Stimulated activated CD8-positive, alpha-beta memory T cell treated with anti-CD3 and anti-CD28 coated beads, Interleukin-7, amount 100 ng/mL, for 48 hours (primary cell): ENCODE data around the gene FAM53B.

ENCODE experiments used
- DNase-seq, 2 donors: peaks; one replicate each; pipeline ENCODE4 v3.0.0-alpha.2; 2020; ENCODE audit warnings: low read depth in 1 of 2; ENCODE audit errors: extremely low read depth in 1 of 2

Gene FAM53B

GRCh38 chr10:124652200-124652599 is 92.0 kb downstream of the FAM53B start:
- DNase-seq: no peak

- no peak for DNase-seq
Measured at GRCh38 chr10:124651402-124651891, 92.7 kb downstream of the FAM53B start.

GRCh38 chr10:124650820-124651401 is 93.3 kb downstream of the FAM53B start:
- peak; percentile 43 to 62 for DNase-seq

GRCh38 chr10:124650263-124650662 is 93.9 kb downstream of the FAM53B start:
- DNase-seq: no peak

DNA sequence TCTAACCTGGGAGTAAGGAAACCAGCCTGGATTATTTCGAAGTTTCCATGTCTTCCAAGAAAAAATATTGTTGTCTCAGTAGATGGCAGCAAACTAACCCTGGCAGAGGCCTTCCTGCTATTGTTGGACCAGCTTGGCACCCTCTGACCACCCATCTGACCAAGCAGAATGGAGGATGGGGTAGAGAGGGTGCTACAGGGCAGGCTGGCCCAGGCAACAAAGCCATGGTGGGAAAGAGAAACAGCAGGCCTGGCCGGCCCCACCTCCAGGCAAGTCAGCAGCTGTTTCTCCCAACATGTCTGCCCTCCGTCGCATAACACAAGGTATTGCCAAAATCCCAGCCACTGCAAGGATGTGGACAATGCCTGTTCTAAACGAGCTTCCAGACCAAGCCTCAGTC is 95.0 kb downstream of the FAM53B start:
- no peak for DNase-seq

- peak; percentile 46 to 56 for DNase-seq
Measured at GRCh38 chr10:124648738-124649137, 95.4 kb downstream of the FAM53B start.

DNA sequence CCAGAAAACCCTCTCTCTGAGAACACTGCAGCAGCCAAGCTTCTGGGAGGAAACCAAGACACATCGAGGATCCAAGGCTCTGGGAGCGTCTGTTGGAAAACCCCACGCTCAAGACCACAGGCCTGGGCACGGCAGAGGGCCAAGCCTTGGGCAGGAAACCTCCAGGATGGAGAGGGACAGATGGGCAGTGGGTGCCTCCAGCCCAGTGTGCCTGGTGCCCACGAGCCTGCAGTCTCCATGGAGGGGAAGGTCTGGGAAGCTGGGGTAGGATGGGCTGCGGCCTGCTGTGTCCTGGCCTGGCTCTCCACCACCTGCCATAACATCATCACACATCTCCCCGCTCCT is 96.1 kb downstream of the FAM53B start:
- DNase-seq: no peak

DNA sequence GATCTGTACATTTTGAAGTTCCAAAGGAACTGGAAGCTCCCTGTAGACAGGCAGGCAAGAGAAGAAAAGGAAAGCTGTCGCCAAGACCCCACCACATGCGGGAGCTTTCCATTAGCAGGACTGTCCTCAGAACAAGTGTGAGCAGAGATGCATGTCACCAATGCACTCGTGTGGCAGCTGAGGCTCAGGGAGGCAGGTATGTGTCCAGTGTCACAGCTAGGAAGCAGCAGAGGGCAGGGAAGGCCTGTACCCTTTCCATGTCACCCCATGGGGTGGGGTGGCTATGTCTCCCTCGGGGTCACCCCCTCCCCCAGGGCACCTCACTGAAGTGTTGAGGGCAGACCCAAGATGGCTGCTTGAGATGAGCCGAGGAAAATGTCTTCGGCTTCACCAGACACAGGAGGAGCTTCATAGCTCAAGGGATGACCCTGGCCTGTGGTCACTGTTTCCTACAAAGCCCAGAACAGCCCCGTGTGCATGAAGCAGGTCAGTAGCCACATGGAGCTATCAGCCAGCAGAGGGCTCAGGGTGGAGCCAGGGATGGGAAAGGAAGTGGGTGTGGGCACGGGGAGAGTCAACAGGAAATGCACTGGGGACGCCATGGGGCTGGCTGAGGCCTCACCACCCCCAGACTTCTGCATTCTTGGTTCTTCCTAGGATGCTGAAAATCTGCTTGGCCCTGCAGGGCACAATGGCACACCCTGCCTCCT is 96.6 kb downstream of the FAM53B start:
- peak; percentile 46 to 52 for DNase-seq

- DNase-seq: no peak
Measured at GRCh38 chr10:124646483-124647352, 97.5 kb downstream of the FAM53B start.

GRCh38 chr10:124645467-124646095 is 98.6 kb downstream of the FAM53B start:
- no peak for DNase-seq

GRCh38 chr10:124644771-124645415 is 99.3 kb downstream of the FAM53B start:
- DNase-seq: no peak

DNA sequence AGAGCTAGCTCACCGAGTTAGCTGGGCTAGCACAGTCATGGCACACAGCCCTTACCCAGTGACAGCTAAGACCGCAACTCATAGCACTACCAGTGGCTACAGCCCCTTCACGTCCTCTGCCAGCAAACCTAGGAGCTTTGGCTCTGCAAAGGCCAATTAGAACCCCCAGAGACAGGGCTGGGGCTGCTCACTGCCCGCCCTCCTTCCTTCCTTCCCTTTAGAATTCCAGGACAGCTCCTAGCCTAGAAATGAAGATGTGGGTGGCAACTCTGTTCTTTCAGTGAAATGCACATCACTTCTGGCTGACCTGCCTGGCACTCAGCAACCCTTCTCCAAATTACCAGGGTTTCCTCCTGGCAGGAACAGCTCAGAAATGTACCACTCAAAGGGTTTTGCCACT is 99.9 kb downstream of the FAM53B start:
- no peak for DNase-seq

- no peak for DNase-seq
Measured at GRCh38 chr10:124643330-124644009, 100.7 kb downstream of the FAM53B start.

DNA sequence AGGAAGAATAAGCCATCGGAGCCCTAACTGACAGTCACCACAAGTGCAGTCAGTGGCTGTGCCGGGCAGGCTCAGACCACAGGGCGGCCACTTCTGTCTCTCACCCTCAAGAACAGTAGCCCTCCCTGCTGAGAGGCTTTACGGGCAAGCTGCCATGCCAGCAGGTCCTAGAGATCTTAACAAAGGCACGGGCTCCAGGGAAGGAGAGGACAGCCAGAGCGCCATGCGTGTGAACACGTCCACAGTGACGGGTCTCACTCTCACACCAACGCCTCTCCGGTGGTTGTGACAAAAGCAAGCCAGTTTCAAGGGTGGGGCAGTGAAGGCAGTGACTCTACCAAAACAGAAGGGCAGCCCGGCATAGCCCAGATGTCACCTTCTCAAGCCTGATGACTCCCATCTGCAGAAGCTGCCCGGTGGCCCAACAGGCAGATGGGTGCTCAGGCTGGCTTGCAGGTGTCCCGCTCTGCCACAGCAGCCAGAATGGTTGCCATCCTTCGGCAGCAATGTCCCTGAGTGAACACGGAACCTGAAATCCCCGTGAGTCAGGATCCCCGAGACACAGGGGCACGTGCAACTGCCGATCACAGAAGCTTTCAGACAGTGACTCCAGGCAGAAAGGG is 102.0 kb downstream of the FAM53B start:
- no peak for DNase-seq

GRCh38 chr10:124641282-124642087 is 102.7 kb downstream of the FAM53B start:
- peak in 1 of 2 donors; percentile 46 for DNase-seq

- no peak for DNase-seq
Measured at GRCh38 chr10:124640538-124641231, 103.5 kb downstream of the FAM53B start.

GRCh38 chr10:124640056-124640455 is 104.1 kb downstream of the FAM53B start:
- no peak for DNase-seq

- no peak for DNase-seq
Measured at GRCh38 chr10:124639646-124640045, 104.5 kb downstream of the FAM53B start.
